Stimulated activated CD8-positive, alpha-beta memory T cell treated with anti-CD3 and anti-CD28 coated beads, Interleukin-7, amount 100 ng/mL, for 48 hours (primary cell): Measurements from ENCODE around the gene ZNF391.
"Not testable (repeated sequence)": the region's sequence is repeated elsewhere in the genome, so short reads cannot be mapped to it uniquely, and the experiment has no call there.

Experiments
- DNase-seq, 2 donors: peaks; one replicate each; pipeline ENCODE4 v3.0.0-alpha.2; 2020; ENCODE audit warnings: low read depth in 1 of 2; ENCODE audit errors: extremely low read depth in 1 of 2

The ZNF391 gene

GRCh38 chr6:27422651-27423332, 34.2 kb downstream of the ZNF391 start:
- DNase-seq, result no peak

GRCh38 chr6:27424851-27425250, 36.3 kb downstream of the ZNF391 start:
- DNase-seq, result not testable (repeated sequence)

- no peak for DNase-seq
These were observed 37.6 kb downstream of the ZNF391 start for GRCh38 chr6:27426045-27426620.

GRCh38 chr6:27428502-27428901, 39.9 kb downstream of the ZNF391 start:
- DNase-seq, result no peak

- no peak for DNase-seq
These were observed 40.4 kb downstream of the ZNF391 start for GRCh38 chr6:27428966-27429365.

GRCh38 chr6:27433714-27434113, 45.2 kb downstream of the ZNF391 start:
- DNase-seq, result no peak

GRCh38 chr6:27439371-27439770, 50.8 kb downstream of the ZNF391 start:
- no peak for DNase-seq

GRCh38 chr6:27441001-27441400, 52.4 kb downstream of the ZNF391 start:
- DNase-seq, result no peak

- DNase-seq, result no peak
These were observed 54.4 kb downstream of the ZNF391 start for GRCh38 chr6:27442932-27443331.

- no peak for DNase-seq
These were observed 59.9 kb downstream of the ZNF391 start for GRCh38 chr6:27448456-27448855.

- no peak for DNase-seq
These were observed 63.3 kb downstream of the ZNF391 start for GRCh38 chr6:27451660-27452390.

GRCh38 chr6:27452496-27452897, 63.9 kb downstream of the ZNF391 start:
- no peak for DNase-seq
